SIG-M5 treated with dmso at 0.1 percent for 504 hours (cell line): Measurements from ENCODE around the gene TCTA.
"Not testable (repeated sequence)": the region's sequence is repeated elsewhere in the genome, so short reads cannot be mapped to it uniquely, and the experiment has no call there.

Source experiments
- DNase-seq: peaks from one replicate; lab custom pipeline; 2025; ENCODE audit not compliant: unreplicated experiment; lab: John Stamatoyannopoulos, UW

Gene TCTA, protein sequence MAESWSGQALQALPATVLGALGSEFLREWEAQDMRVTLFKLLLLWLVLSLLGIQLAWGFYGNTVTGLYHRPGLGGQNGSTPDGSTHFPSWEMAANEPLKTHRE

DNA sequence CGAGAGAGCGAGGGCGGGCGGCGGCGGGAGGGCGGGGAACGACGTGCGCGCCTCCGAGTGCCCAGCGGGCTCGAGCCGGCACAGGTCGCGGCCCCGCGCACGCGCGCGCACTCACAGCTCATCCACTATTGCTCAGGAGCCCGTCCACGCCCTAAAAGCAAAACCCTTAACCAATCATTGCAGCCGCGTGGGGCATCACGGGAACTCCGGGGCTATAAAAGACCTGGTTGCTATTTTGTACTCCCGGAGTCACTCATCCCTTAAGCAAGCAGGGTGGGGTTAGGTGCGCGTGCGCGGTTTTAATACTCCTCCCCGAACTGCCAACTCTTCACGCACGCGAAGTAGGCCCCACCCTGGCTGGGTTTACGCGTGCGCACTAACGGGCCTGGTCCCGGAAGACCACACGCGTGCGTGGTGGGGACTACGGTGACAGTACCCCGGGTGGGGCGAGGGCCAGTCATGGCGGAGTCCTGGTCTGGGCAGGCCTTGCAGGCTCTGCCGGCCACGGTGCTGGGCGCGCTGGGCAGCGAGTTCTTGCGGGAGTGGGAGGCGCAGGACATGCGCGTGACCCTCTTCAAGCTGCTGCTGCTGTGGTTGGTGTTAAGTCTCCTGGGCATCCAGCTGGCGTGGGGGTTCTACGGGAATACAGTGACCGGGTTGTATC lies at the start of gene TCTA, which contains the start of gene RHOA:
TCTA (plus strand) TSS at position 456 of the 664 bp plus-strand sequence; CDS start at position 460, 4 bp downstream.
RHOA (minus strand) TSS at position 9 of the 664 bp plus-strand sequence. CDS start 36,387 bp downstream, outside the sequence.
- DNase-seq = peak; percentile 100

- no peak for DNase-seq
Observed at GRCh38 chr3:49362561-49362960, 49.7 kb upstream of the TCTA start.

DNA sequence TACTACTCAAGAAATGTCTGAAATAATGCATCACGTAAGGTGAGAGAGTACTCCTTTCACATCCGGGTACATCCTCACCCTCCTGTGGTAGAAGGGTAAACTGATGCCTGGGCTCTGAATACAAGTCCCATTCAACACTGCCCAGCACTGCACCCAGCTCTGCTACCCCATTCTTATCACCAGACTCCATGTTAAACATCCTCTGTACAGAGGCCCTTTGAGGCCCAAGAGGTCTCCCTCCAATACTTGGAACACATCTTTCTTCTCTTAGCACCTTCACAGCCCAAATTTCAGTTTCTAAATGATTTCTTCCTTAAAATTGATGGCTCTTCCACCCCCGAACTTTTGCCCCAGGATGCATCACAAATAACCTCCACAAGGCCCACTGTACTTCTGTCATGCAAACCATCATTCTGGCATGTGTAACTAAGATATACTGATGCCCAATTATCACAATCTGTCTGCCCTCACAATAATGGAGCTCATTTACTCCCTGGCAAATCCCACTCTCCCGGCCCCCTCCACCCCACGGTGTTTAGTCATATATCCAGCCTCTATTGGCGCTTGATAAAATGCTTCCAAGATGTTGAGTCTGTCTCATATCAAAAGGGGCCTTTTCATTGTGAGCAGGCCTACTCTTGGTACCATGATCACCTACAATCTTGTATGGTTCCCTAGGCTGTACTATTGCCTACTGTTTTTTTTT lies 41.5 kb upstream of the TCTA start:
- DNase-seq = no peak

DNA sequence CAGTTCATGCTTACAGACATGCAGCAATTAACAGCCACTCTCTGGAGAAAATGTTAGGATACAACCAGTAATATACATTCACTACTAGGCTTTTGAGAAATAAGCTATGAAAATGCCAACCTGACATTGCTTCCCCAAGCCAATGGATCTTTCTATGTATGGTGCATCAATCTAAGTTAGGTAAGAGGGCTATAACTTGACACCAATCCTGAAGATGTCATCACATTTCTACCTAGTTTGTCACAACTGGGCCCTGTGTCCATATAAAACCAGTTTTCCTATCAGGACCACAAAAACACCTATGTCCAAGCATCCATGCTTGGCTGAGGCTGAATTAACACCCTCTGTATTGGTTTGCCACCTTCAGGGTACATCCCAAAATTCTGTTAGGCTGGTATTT lies 40.3 kb upstream of the TCTA start:
- no peak for DNase-seq

DNA sequence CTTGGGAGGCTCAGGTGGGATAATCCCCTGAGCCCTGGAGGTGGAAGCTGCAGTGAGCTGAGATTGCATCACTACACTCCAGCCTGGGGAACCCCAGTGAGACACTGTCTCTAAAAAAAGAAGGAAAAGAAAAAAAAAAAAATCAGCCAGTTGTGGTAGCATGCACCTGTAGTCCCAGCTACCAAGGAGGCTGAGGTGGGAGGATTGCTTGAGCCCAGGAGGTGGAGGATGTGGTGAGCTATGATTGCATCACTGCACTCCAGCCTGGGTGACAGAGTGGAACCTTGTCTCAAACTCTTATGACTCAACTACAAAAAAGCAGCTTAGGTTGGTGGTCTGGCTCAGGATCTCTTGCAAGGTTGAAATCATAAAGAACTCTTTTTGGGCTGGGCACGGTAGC lies 34.7 kb upstream of the TCTA start:
- DNase-seq = peak; percentile 75

GRCh38 chr3:49378249-49378895 lies 33.9 kb upstream of the TCTA start:
- no peak for DNase-seq

DNA sequence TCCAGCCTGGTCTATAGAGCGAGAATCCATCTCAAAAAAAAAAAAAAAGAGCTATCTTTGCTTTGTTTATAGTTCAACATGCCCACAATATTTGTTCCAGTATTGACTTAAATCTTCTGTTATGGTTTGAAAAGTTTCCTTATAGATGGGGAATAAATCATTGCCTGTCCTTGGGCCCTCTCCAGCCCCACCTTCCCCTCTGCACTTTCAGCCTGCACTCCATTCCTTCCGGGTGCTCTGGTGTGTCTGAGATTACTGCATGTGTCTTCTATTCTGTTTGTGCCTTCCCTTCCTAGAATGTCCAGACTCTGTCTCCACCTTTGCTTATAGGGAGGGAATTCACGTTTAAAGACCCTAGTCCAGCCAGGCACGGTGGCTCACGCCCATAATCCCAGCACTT lies 28.8 kb upstream of the TCTA start:
- no peak for DNase-seq

GRCh38 chr3:49385617-49386016 lies 26.6 kb upstream of the TCTA start:
- no peak for DNase-seq

DNA sequence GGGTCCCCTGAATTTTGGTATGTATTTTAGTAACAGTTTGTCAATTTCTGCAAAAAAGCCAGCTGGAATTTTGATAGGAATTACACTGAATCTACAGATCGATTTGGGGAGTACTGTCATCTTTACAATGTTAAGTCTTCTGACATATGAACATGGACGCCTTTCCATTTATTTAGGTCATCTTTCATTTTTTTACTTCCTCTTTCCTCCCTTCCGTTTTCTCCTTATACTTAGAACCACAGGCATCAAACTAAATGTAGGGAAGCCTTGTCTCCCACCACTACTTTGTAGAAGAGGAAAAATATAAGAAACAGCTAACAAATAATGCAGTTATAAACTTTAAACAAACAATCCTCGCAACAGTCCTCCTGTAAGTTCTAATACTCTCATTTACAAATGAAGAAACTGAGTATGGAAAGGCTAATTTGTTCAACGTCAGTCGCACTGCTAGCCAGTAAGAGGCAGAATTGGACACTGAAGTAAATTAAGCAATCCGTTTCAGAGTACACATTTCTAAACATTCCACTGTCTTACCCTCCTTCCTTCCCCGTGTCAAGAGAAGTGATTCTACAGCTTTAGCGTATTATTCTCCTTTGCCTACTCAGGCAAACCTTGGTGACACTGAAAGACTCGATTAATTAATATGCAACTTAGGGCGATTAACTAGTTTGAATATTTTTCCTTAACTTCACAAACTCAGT lies 26.0 kb upstream of the TCTA start:
- DNase-seq = peak; percentile 87

DNA sequence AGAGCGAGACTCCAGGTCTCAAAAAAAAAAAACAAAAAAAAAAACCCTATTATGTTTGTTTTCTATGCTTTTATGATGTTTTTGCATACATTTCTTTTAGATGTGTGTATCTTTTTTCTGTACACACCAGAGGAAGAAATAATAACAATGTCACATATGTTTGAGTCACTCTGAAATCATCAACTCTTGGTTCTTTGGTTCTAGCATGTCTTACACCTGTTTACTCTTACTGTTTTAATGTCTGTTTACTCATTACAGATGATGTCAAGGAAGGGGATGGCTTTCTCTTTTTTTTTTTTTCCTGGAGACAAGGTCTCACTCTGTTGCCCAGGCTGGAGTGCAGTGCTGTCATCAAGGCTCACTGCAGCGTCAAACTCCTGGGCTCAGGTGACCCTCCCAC lies 24.5 kb upstream of the TCTA start:
- DNase-seq = no peak

GRCh38 chr3:49388289-49388820 lies 23.9 kb upstream of the TCTA start:
- no peak for DNase-seq

- no peak for DNase-seq
Observed at GRCh38 chr3:49389297-49389696, 22.9 kb upstream of the TCTA start.

- not testable (repeated sequence) for DNase-seq
Observed at GRCh38 chr3:49391310-49391709, 20.9 kb upstream of the TCTA start.

DNA sequence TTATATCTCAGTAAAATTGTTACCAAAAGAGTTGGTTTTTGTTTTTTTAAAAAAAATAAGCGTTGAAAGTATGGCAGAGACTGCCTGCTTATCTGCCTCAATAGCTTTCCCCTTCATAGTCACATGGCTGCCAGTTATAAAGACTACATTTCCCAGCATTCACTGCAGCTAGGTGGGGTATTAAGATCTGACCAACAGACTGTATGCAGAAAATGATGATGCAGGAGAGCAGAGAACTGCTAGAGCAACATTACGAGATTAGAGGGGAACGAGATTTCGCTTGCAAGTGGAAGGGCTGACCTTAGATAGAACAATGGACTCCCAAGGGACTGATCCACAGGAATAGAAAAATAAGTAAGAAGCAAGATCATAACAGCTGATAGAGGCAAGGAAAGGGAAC lies 14.8 kb upstream of the TCTA start:
- DNase-seq = peak; percentile 45

DNA sequence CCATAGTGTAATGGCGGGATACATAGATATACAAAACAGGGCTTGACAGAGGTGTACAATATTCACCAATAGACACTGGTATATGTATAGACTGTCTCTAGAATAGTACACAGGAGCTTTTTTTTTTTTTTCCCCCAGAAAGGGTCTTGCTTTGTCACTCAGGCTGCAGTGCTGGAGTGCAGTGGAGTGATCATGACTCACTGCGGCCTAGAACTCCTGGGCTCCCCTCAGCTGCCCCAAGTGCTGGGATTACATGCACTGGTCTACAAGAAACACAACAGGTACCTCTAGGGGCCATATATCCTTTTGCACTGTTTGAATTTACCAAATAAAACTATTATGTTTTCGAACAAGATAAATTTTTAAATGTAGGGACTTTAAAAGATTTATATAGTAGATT lies 12.8 kb upstream of the TCTA start:
- no peak for DNase-seq

DNA sequence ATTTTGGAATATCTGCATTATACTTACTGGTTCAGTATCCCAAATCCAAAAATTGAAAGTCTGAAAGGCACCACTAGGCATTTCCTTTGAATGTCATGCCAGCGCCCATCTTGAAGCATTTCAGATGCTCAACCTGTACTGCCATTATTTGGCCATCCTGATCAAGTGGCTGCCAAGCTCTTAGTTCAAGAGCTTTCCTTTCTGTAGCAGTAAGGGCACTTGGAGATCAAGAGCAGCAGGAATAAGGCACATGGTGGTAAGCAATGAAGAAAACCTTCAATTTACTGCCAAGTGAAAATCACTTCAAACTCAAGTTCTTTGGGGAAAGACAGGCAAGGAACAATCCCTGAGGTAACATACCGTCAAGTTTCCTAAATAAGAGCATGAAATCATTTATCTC lies 10.5 kb upstream of the TCTA start:
- no peak for DNase-seq

DNA sequence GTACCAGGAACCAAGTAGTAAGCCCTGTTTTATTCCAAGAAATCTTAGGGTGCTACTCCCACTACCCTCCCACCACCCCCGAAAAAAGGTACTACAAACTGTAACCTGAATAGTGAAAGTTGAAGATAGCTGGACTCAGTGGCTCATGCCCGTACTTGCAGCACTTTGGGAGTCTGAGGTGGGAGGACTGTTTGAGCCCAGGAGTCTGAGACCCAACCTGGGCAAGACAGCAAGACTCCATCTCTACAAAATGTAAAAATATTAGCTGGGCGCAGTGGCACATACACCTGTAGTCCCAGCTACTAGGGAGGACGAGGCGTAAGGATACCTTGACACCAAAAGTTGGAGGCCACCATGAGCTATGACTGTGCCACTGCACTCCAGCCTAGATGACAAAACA lies 8.3 kb upstream of the TCTA start:
- DNase-seq = no peak

DNA sequence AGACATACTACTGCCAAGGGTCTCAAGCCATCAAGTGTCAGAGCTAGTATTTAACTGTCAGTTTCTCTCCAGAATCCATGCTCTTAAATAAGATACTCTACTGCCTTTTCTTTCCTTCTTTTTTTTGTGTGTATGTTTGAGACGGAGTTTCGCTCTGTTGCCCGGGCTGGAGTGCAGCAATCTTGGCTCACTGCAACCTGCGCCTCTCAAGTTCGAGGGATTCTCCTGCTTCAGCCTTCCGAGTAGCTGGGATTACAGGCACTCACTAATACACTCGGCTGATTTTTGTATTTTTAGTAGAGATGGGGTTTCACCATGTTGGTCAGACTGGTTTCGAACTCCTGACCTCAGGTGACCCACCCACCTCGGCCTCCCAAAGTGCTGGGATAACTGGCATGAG lies 6.7 kb upstream of the TCTA start:
- DNase-seq = not testable (repeated sequence)

- no peak for DNase-seq
Observed at GRCh38 chr3:49406571-49407565, 5.4 kb upstream of the TCTA start.
